Liver (tissue), 9 donors: ENCODE data around the gene TRIM36. TPM values are rescaled to one million over a fixed set of nuclear protein-coding genes. Genes with fewer than 3 reads are reported as not detected.

ENCODE experiments used
- DNase-seq: peaks from one replicate; pipeline ENCODE4 v3.0.0-alpha.2; 2017; ENCODE audit warnings: low spot score
- H3K27ac ChIP-seq, 2 donors: one replicate each; pipeline ENCODE4 v1.7.0; 2013; ENCODE audit warnings: inconsistent platforms in 2 of 2, low read length in 2 of 2, control low read depth in 1 of 2, low read depth in 1 of 2, mild to moderate bottlenecking in 1 of 2
- H3K27me3 ChIP-seq, 4 donors: one replicate each; pipeline versions ENCODE4 v1.6.1 to v1.7.0; 2013; ENCODE audit warnings: low read length in 3 of 4, inconsistent platforms in 1 of 4, mild to moderate bottlenecking in 1 of 4, moderate library complexity in 1 of 4; ENCODE audit not compliant: control insufficient read depth in 4 of 4, insufficient read depth in 4 of 4
- H3K36me3 ChIP-seq, 4 donors: one replicate each; pipeline versions ENCODE4 v1.6.1 to v1.7.0; 2013; ENCODE audit warnings: low read length in 3 of 4, mild to moderate bottlenecking in 3 of 4, low read depth in 1 of 4, moderate library complexity in 1 of 4; ENCODE audit not compliant: control insufficient read depth in 4 of 4, insufficient read depth in 3 of 4
- H3K4me1 ChIP-seq, 4 donors: one replicate each; pipeline versions ENCODE4 v1.6.1 to v1.7.0; 2013; ENCODE audit warnings: low read length in 3 of 4, mild to moderate bottlenecking in 3 of 4, moderate library complexity in 1 of 4; ENCODE audit not compliant: control insufficient read depth in 4 of 4, insufficient read depth in 4 of 4
- H3K4me3 ChIP-seq, 3 donors: one replicate each; pipeline versions ENCODE4 v1.6.1 to v1.7.0; 2013; ENCODE audit warnings: low read length in 3 of 3, control low read depth in 1 of 3, low read depth in 1 of 3, mild to moderate bottlenecking in 1 of 3
- H3K9ac ChIP-seq, 2 donors: one replicate each; pipeline ENCODE4 v1.7.0; 2013; ENCODE audit warnings: low read length in 2 of 2, mild to moderate bottlenecking in 2 of 2, moderate library complexity in 2 of 2, control low read depth in 1 of 2, low read depth in 1 of 2
- H3K9me3 ChIP-seq, 4 donors: one replicate each; pipeline versions ENCODE4 v1.6.1 to v1.7.0; 2013; ENCODE audit warnings: low read length in 3 of 4; ENCODE audit not compliant: control insufficient read depth in 4 of 4
- ATF3 ChIP-seq: IDR thresholded peaks from 2 replicates; pipeline ENCODE4 v1.6.1; 2016; ENCODE audit warnings: antibody characterized with exemption
- EGR1 ChIP-seq, 2 donors: IDR thresholded peaks; 2 replicates each; pipeline ENCODE4 v1.6.1; 2016 to 2018; ENCODE audit warnings: antibody characterized with exemption in 2 of 2, low read depth in 2 of 2
- FOXA1 ChIP-seq: IDR thresholded peaks from 2 replicates; pipeline ENCODE4 v1.6.1; 2016; ENCODE audit warnings: antibody characterized with exemption
- FOXA2 ChIP-seq: IDR thresholded peaks from 2 replicates; pipeline ENCODE4 v1.6.1; 2016; ENCODE audit warnings: antibody characterized with exemption
- GABPA ChIP-seq, 2 donors: IDR thresholded peaks in 1 of 2; conservative IDR thresholded peaks in 1 of 2; 2 replicates each; pipeline ENCODE4 v1.6.1; 2016; ENCODE audit warnings: antibody characterized with exemption in 2 of 2, mild to moderate bottlenecking in 1 of 2, moderate library complexity in 1 of 2
- HNF4A ChIP-seq, 2 donors: conservative IDR thresholded peaks; 2 replicates each; pipeline ENCODE4 v1.6.1; 2016; ENCODE audit warnings: antibody characterized with exemption in 2 of 2, mild to moderate bottlenecking in 2 of 2
- HNF4G ChIP-seq: IDR thresholded peaks from 2 replicates; pipeline ENCODE4 v1.6.1; 2016; ENCODE audit warnings: antibody characterized with exemption
- JUND ChIP-seq, 2 donors: IDR thresholded peaks; 2 replicates each; pipeline ENCODE4 v1.6.1; 2016; ENCODE audit warnings: antibody characterized with exemption in 2 of 2
- NR2F2 ChIP-seq: IDR thresholded peaks from 2 replicates; pipeline ENCODE4 v1.6.1; 2016; ENCODE audit warnings: antibody characterized with exemption
- RAD21 ChIP-seq, 2 donors: IDR thresholded peaks; 2 replicates each; pipeline ENCODE4 v1.6.1; 2016; ENCODE audit warnings: antibody characterized with exemption in 2 of 2, mild to moderate bottlenecking in 2 of 2
- RXRA ChIP-seq, 2 donors: IDR thresholded peaks; 2 replicates each; pipeline ENCODE4 v1.6.1; 2017 to 2018; ENCODE audit warnings: antibody characterized with exemption in 2 of 2, mild to moderate bottlenecking in 1 of 2
- SP1 ChIP-seq: IDR thresholded peaks from 2 replicates; pipeline ENCODE4 v1.6.1; 2018; ENCODE audit warnings: antibody characterized with exemption, mild to moderate bottlenecking
- TAF1 ChIP-seq: conservative IDR thresholded peaks from 2 replicates; pipeline ENCODE4 v1.6.1; 2016; ENCODE audit warnings: antibody characterized with exemption, mild to moderate bottlenecking
- YY1 ChIP-seq: IDR thresholded peaks from 2 replicates; pipeline ENCODE4 v1.6.1; 2016; ENCODE audit warnings: antibody characterized with exemption, mild to moderate bottlenecking
- ZBTB33 ChIP-seq: IDR thresholded peaks from 2 replicates; pipeline ENCODE4 v1.6.1; 2016; ENCODE audit warnings: antibody characterized with exemption
- WGBS: extraction: QIAGEN DNeasy Blood & Tissue Kit; methylation state at CpG from one replicate; pipeline ENCODE4 v1.1.7; 2013; 5-methylcytosine and 5-hydroxymethylcytosine counted together
- polyA plus RNA-seq, 2 donors: library from polyadenylated mRNA; stranded (reverse) in 1 of 2; unstranded in 1 of 2; fragments of 200-250 nt in 1 of 2; fragments of >200 nt in 1 of 2; fragmentation: Nextera tagmentation in 1 of 2; extraction: Ambion mirVana in 1 of 2; gene quantifications; one replicate each; pipeline versions ENCODE4 v1.2.1 to v1.2.3, GENCODE V29; 2013 to 2015
- total RNA-seq, 2 donors: library from RNA; depleted of rRNA; stranded (reverse); fragments of >200 nt; gene quantifications; one replicate each; pipeline ENCODE4 v1.2.3, GENCODE V29; 2014
- TF ChIP-seq, protein P1 (sequence below): IDR thresholded peaks from 2 replicates; pipeline ENCODE4 v1.6.1; 2016; ENCODE audit warnings: antibody characterized with exemption
- TF ChIP-seq, protein P2 (sequence below): fragments of 150-350 bp; IDR thresholded peaks from 2 replicates; pipeline ENCODE4 v1.5.1; 2017; ENCODE audit warnings: improper control_type of control experiment, low read depth, low read length; ENCODE audit not compliant: missing input control
- donor health status: healthy.
- donor health status: healthy.
- donor health status: healthy.
- donor health status: healthy.
- donor health status: healthy.

TRIM36 gene
- total and polyA plus RNA-seq, 4 donors, result 0.16 to 0.47 (median 0.22) TPM

DNA sequence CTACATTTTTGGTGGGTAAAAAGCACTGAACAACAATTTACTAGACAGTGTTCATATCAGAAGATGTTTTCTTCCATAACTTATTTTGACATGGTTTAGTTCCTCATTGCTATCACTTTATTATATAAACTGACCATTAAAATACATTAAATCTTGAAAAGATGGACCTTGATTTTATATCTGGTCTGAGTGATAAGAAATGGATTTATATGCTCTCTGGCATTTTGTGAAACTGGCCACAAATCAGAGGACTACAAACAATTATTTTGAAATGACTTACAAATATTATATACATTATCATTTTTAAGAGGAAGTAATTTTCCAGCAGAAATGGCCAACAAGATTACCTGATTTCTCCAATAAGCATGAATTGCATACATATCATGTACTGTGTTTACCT is 23.6 kb upstream of the TRIM36 start:
- H3K9me3 ChIP-seq, result no peaks in the 10 kb centered on the region
- H3K36me3 ChIP-seq, result no peaks in the 10 kb centered on the region
- H3K4me1 ChIP-seq, result peaks cover 3 to 17% (median 15%) of the 10 kb centered on the region in 4 donors
- H3K27ac ChIP-seq, result no peak overlapping the region
- TF ChIP-seq, protein P1, sequence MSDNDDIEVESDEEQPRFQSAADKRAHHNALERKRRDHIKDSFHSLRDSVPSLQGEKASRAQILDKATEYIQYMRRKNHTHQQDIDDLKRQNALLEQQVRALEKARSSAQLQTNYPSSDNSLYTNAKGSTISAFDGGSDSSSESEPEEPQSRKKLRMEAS, result no peak
- no peak for TF ChIP-seq FOXA1
- no peak for TF ChIP-seq SP1
- TF ChIP-seq HNF4G, result no peak
- no peak for TF ChIP-seq ATF3
- TF ChIP-seq FOXA2, result no peak
- no peak for TF ChIP-seq NR2F2
- no peak for TF ChIP-seq TAF1
- no peak for TF ChIP-seq HNF4A (conservative IDR thresholded peaks at IDR 0.05)
- no peak for TF ChIP-seq RXRA (IDR thresholded peaks at IDR 0.05)
- TF ChIP-seq, protein P2, sequence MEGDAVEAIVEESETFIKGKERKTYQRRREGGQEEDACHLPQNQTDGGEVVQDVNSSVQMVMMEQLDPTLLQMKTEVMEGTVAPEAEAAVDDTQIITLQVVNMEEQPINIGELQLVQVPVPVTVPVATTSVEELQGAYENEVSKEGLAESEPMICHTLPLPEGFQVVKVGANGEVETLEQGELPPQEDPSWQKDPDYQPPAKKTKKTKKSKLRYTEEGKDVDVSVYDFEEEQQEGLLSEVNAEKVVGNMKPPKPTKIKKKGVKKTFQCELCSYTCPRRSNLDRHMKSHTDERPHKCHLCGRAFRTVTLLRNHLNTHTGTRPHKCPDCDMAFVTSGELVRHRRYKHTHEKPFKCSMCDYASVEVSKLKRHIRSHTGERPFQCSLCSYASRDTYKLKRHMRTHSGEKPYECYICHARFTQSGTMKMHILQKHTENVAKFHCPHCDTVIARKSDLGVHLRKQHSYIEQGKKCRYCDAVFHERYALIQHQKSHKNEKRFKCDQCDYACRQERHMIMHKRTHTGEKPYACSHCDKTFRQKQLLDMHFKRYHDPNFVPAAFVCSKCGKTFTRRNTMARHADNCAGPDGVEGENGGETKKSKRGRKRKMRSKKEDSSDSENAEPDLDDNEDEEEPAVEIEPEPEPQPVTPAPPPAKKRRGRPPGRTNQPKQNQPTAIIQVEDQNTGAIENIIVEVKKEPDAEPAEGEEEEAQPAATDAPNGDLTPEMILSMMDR, result no peak
- no peak for TF ChIP-seq EGR1 (IDR thresholded peaks at IDR 0.05; ENCODE audit: low read depth in 2 of 2)
- no peak for TF ChIP-seq ZBTB33
- TF ChIP-seq YY1, result no peak
- no peak for TF ChIP-seq JUND (IDR thresholded peaks at IDR 0.05)
- no peak for TF ChIP-seq GABPA (IDR thresholded peaks at IDR 0.05 in 1 of 2, conservative IDR thresholded peaks at IDR 0.05 in 1 of 2)
- H3K27me3 ChIP-seq, result no peaks in the 10 kb centered on the region
- H3K4me3 ChIP-seq, result no peak overlapping the region
- H3K9ac ChIP-seq, result no peak overlapping the region
- no peak for DNase-seq

DNA sequence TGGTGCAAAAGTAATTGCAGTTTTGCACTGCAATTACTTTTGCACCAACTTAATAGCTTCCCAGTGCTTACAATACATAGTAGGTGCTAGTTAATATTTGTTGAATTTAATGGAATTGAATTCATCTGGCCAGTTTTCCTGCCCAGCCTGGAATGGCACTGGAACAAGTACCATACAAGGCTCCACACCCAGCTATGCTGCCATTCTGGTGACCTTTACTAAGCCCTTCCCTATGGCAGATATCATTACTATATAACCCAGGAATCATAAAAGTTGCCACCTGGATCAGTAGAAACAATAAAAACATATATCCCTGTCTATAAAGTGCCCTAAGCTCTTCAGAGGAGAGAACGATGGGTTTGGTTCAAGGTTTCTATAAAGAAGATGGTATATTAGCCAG is 22.4 kb upstream of the TRIM36 start:
- TF ChIP-seq HNF4G, result no peak
- TF ChIP-seq GABPA (IDR thresholded peaks at IDR 0.05 in 1 of 2, conservative IDR thresholded peaks at IDR 0.05 in 1 of 2), result no peak
- no peak for TF ChIP-seq HNF4A (conservative IDR thresholded peaks at IDR 0.05)
- TF ChIP-seq RXRA (IDR thresholded peaks at IDR 0.05), result no peak
- TF ChIP-seq, protein P2, result no peak
- TF ChIP-seq TAF1, result no peak
- no peak for TF ChIP-seq FOXA1
- no peak for TF ChIP-seq FOXA2
- no peak for TF ChIP-seq ZBTB33
- TF ChIP-seq JUND (IDR thresholded peaks at IDR 0.05), result no peak
- TF ChIP-seq RAD21 (IDR thresholded peaks at IDR 0.05), result no peak
- TF ChIP-seq, protein P1, result no peak
- no peak for TF ChIP-seq EGR1 (IDR thresholded peaks at IDR 0.05; ENCODE audit: low read depth in 2 of 2)
- no peak for TF ChIP-seq SP1
- Histone ChIP-seq H3K27me3 (no peaks in the 10 kb centered on the region), H3K4me1 (peaks cover 3 to 17% (median 15%) of the 10 kb centered on the region in 4 donors), H3K9me3 (no peaks in the 10 kb centered on the region), H3K4me3 (no peak overlapping the region), H3K36me3 (no peaks in the 10 kb centered on the region), H3K27ac (no peak overlapping the region), H3K9ac (no peak overlapping the region)
- 89% methylated on average over 1 of the region's 1 CpG for WGBS
- no peak for DNase-seq
